HG03135 (cell line): Measurements from ENCODE around the gene IL23R.

Experiments
- ATAC-seq: cut with Tn5 transposase; IDR thresholded peaks from one replicate; pipeline ENCODE4 v1.9.1; 2021; ENCODE audit warnings: mild to moderate bottlenecking, moderate library complexity; ENCODE audit not compliant: unreplicated experiment

IL23R gene

GRCh38 chr1:67294836-67295617 is 128.8 kb downstream of the IL23R start:
- no peak for ATAC-seq

- no peak for ATAC-seq
Measured at GRCh38 chr1:67298762-67299161, 132.5 kb downstream of the IL23R start.

- ATAC-seq: no peak
Measured at GRCh38 chr1:67299296-67299695, 133.0 kb downstream of the IL23R start.

GRCh38 chr1:67300561-67300960 is 134.3 kb downstream of the IL23R start:
- ATAC-seq: no peak

- no peak for ATAC-seq
Measured at GRCh38 chr1:67304023-67304422, 137.8 kb downstream of the IL23R start.

- ATAC-seq: no peak
Measured at GRCh38 chr1:67306547-67306946, 140.3 kb downstream of the IL23R start.

- no peak for ATAC-seq
Measured at GRCh38 chr1:67307251-67308060, 141.2 kb downstream of the IL23R start, which contains the start of gene IL12RB2. Gene IL12RB2, plus strand, starts transcription at chr1:67307873. Its CDS starts 12,496 bp downstream, at chr1:67320369.

- no peak for ATAC-seq
Measured at GRCh38 chr1:67308136-67308535, 141.9 kb downstream of the IL23R start.
